ENCODE results near the gene SPATA25.

GRCh38 chr20:45880988-45881788 is 6.2 kb downstream of the SPATA25 start, which contains the start of gene ZSWIM1:
- peak in 2 of 4 experiments; percentile 6 to 10 for TF ChIP-seq CTCF (IDR thresholded peaks at IDR 0.05)
- peak; percentile 47 to 52 for TF ChIP-seq POLR2A (IDR thresholded peaks at IDR 0.05)

All from uterus (tissue), 2 donors.